GM21526 (cell line): ENCODE results near the gene MAPRE3.
"Not testable (repeated sequence)": the region's sequence is repeated elsewhere in the genome, so short reads cannot be mapped to it uniquely, and the experiment has no call there.

Source experiments
- ATAC-seq: cut with Tn5 transposase; IDR thresholded peaks from one replicate; pipeline ENCODE4 v1.9.1; 2021; ENCODE audit warnings: moderate library complexity; ENCODE audit not compliant: unreplicated experiment, low FRiP score

Gene MAPRE3

GRCh38 chr2:26970244-26970927 is at the start of gene MAPRE3:
TSS of gene MAPRE3 (plus strand) at chr2:26970637. CDS start at chr2:27022219, 51,582 bp downstream.
- ATAC-seq = peak; percentile 85

- ATAC-seq = no peak
Measured at GRCh38 chr2:26921323-26921722, 49.1 kb upstream of the MAPRE3 start.

GRCh38 chr2:26922405-26923188 is 47.8 kb upstream of the MAPRE3 start:
- ATAC-seq = no peak

GRCh38 chr2:26923189-26923466 is 47.3 kb upstream of the MAPRE3 start:
- not testable (repeated sequence) for ATAC-seq

- no peak for ATAC-seq
Measured at GRCh38 chr2:26924731-26925099, 45.7 kb upstream of the MAPRE3 start.

- ATAC-seq = no peak
Measured at GRCh38 chr2:26925100-26925791, 45.2 kb upstream of the MAPRE3 start.

- ATAC-seq = no peak
Measured at GRCh38 chr2:26927221-26927620, 43.2 kb upstream of the MAPRE3 start.

- ATAC-seq = no peak
Measured at GRCh38 chr2:26932974-26933373, 37.5 kb upstream of the MAPRE3 start.

GRCh38 chr2:26933431-26934334 is 36.8 kb upstream of the MAPRE3 start:
- ATAC-seq = no peak

- no peak for ATAC-seq
Measured at GRCh38 chr2:26934335-26934724, 36.1 kb upstream of the MAPRE3 start.

GRCh38 chr2:26934985-26935384 is 35.5 kb upstream of the MAPRE3 start:
- no peak for ATAC-seq

- no peak for ATAC-seq
Measured at GRCh38 chr2:26936855-26937254, 33.6 kb upstream of the MAPRE3 start.

GRCh38 chr2:26938399-26939118 is 31.9 kb upstream of the MAPRE3 start:
- ATAC-seq = no peak

- ATAC-seq = no peak
Measured at GRCh38 chr2:26940001-26940400, 30.4 kb upstream of the MAPRE3 start.

GRCh38 chr2:26941486-26941885 is 29.0 kb upstream of the MAPRE3 start:
- no peak for ATAC-seq

GRCh38 chr2:26942543-26943295 is 27.7 kb upstream of the MAPRE3 start:
- ATAC-seq = no peak

GRCh38 chr2:26945991-26946750 is 24.3 kb upstream of the MAPRE3 start:
- no peak for ATAC-seq
